Measurements from ENCODE around the gene RPS2.
"Not testable (repeated sequence)": the region's sequence is repeated elsewhere in the genome, so short reads cannot be mapped to it uniquely, and the experiment has no call there.

Gene RPS2

GRCh38 chr16:1964506-1965395, at the start of gene RPS2:
Gene RPS2 (minus strand): TSS chr16:1964826. CDS start chr16:1964625, 201 bp downstream.
- Histone ChIP-seq H3K4me3 (ENCODE audit: low read depth, low read length) (peak within 1 kb of the TSS; percentile 98), H3K27me3 (ENCODE audit: control insufficient read depth, insufficient read depth, low read length) (no peaks in the 10 kb centered on the region), H3K9ac (ENCODE audit: low read length) (peak within 1 kb of the TSS; percentile 98), H3K4me1 (ENCODE audit: control insufficient read depth, insufficient read depth, low read length) (peaks cover 14% of the 10 kb centered on the region), H3K36me3 (ENCODE audit: control insufficient read depth, insufficient read depth, low read length) (peaks cover 32% of the 10 kb centered on the region), H3K9me3 (ENCODE audit: control insufficient read depth, insufficient read depth, low read depth, low read length) (no peaks in the 10 kb centered on the region), H3K27ac (ENCODE audit: low read depth, low read length) (peak within 1 kb of the TSS; percentile 98)

DNA sequence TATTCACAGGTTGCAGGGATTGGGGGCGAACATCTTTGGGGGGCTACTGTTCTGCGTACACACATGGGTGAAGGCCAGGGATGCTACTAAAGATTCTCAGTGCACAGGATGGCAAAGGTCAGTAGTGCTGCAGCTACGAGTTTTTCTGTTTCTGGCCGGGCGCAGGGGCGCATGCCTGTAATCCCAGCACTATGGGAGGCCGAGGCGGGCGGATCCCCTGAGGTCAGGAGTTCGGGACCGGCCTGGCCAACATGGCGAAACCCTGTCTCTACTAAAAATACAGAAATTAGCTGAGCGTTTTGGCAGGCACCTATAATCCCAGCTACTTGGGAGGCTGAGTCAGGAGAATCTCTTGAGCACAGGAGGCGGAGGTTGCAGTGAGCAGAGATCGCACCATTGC, 48.9 kb upstream of the RPS2 start:
- Histone ChIP-seq H3K4me3 (ENCODE audit: low read depth, low read length) (no peak overlapping the region), H3K36me3 (ENCODE audit: control insufficient read depth, insufficient read depth, low read length) (no peaks in the 10 kb centered on the region), H3K27me3 (ENCODE audit: control insufficient read depth, insufficient read depth, low read length) (peaks cover 13% of the 10 kb centered on the region), H3K9ac (ENCODE audit: low read length) (no peak overlapping the region), H3K4me1 (ENCODE audit: control insufficient read depth, insufficient read depth, low read length) (peaks cover 11% of the 10 kb centered on the region), H3K27ac (ENCODE audit: low read depth, low read length) (no peak overlapping the region), H3K9me3 (ENCODE audit: control insufficient read depth, insufficient read depth, low read depth, low read length) (no peaks in the 10 kb centered on the region)

- H3K27me3 ChIP-seq (ENCODE audit: control insufficient read depth, insufficient read depth, low read length); H3K9ac ChIP-seq (ENCODE audit: low read length); H3K36me3 ChIP-seq (ENCODE audit: control insufficient read depth, insufficient read depth, low read length); H3K9me3 ChIP-seq (ENCODE audit: control insufficient read depth, insufficient read depth, low read depth, low read length); H3K4me3 ChIP-seq (ENCODE audit: low read depth, low read length); H3K27ac ChIP-seq (ENCODE audit: low read depth, low read length): not testable (repeated sequence)
- H3K4me1 ChIP-seq (ENCODE audit: control insufficient read depth, insufficient read depth, low read length), result peaks cover 24% of the 10 kb centered on the region
These were observed 47.1 kb upstream of the RPS2 start for GRCh38 chr16:2011726-2012125.

GRCh38 chr16:2009791-2010510, 45.3 kb upstream of the RPS2 start, which contains the start of gene ZNF598:
Gene ZNF598 (minus strand): TSS chr16:2009821.
- Histone ChIP-seq H3K27me3 (ENCODE audit: control insufficient read depth, insufficient read depth, low read length) (no peaks in the 10 kb centered on the region), H3K36me3 (ENCODE audit: control insufficient read depth, insufficient read depth, low read length) (peaks cover 11% of the 10 kb centered on the region), H3K4me1 (ENCODE audit: control insufficient read depth, insufficient read depth, low read length) (peaks cover 36% of the 10 kb centered on the region), H3K27ac (ENCODE audit: low read depth, low read length) (peak within 1 kb of the TSS; percentile 82; the same call in 1 of the 2 replicates), H3K9me3 (ENCODE audit: control insufficient read depth, insufficient read depth, low read depth, low read length) (no peaks in the 10 kb centered on the region), H3K4me3 (ENCODE audit: low read depth, low read length) (peak within 1 kb of the TSS; percentile 82), H3K9ac (ENCODE audit: low read length) (peak within 1 kb of the TSS; percentile 88)

DNA sequence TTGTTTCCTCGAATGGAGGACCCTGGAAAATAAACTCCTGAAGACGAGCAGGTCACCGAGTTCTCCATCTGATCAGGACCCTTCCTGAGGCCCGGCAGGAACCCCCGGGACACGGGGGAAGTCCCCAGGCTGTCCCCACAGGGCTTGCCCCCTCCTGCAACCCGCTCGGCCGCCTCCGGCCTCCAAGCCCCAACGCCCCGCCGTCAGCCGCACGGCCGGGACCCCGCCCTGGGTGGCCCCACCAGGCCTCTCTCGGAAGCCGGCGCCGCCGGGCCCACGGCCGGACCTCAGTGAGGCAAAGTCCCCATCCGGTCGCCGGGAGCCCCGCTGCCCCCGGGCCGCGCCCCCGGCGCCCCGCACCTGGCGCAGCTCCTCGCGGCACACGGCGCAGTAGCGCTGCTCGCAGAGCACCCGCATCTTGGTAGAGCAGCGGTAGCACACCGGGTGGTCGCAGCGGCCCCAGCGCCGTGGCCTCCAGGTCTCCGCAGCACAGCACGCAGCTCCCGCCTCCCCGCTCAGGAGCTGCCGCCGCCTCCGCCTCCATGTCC, 44.6 kb upstream of the RPS2 start:
- Histone ChIP-seq H3K9ac (ENCODE audit: low read length) (peak overlapping the region; percentile 87), H3K9me3 (ENCODE audit: control insufficient read depth, insufficient read depth, low read depth, low read length) (no peaks in the 10 kb centered on the region), H3K4me1 (ENCODE audit: control insufficient read depth, insufficient read depth, low read length) (peaks cover 43% of the 10 kb centered on the region), H3K27ac (ENCODE audit: low read depth, low read length) (peak overlapping the region; percentile 82; the same call in 1 of the 2 replicates), H3K4me3 (ENCODE audit: low read depth, low read length) (peak overlapping the region; percentile 76), H3K27me3 (ENCODE audit: control insufficient read depth, insufficient read depth, low read length) (no peaks in the 10 kb centered on the region), H3K36me3 (ENCODE audit: control insufficient read depth, insufficient read depth, low read length) (peaks cover 11% of the 10 kb centered on the region)

DNA sequence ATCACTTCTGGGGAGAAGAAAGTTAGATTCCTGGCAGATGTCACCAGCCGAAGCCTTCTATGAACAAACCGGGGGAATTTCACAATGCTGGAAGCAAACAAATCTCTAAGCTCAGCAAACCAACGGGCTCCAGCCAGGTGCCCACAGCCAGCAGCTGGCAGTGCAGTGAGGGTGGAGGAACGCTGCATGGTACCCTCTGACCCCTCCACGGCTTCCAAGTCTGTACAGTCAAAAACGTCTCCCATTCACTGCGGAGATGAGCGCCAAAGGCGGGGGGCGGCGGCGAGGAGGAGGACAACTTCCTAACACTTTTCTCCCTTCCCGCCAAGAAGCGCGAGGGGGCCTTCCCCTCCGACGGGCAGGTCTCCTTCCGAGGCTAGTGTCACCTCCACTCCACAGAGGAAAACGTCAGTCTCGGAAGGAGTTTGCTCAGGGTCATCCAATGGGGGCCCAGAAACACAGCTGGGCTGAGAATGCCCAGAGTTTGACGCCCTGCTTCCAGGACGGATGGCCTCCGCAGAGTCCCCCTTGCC, 44.1 kb upstream of the RPS2 start:
- Histone ChIP-seq H3K9me3 (ENCODE audit: control insufficient read depth, insufficient read depth, low read depth, low read length) (no peaks in the 10 kb centered on the region), H3K4me3 (ENCODE audit: low read depth, low read length) (peak overlapping the region; percentile 76), H3K36me3 (ENCODE audit: control insufficient read depth, insufficient read depth, low read length) (peaks cover 11% of the 10 kb centered on the region), H3K27ac (ENCODE audit: low read depth, low read length) (peak overlapping the region; percentile 82; the same call in 1 of the 2 replicates), H3K27me3 (ENCODE audit: control insufficient read depth, insufficient read depth, low read length) (no peaks in the 10 kb centered on the region), H3K4me1 (ENCODE audit: control insufficient read depth, insufficient read depth, low read length) (peaks cover 46% of the 10 kb centered on the region), H3K9ac (ENCODE audit: low read length) (peak overlapping the region; percentile 87)

GRCh38 chr16:2008009-2008526, 43.4 kb upstream of the RPS2 start:
- Histone ChIP-seq H3K36me3 (ENCODE audit: control insufficient read depth, insufficient read depth, low read length) (peaks cover 17% of the 10 kb centered on the region), H3K9me3 (ENCODE audit: control insufficient read depth, insufficient read depth, low read depth, low read length) (no peaks in the 10 kb centered on the region), H3K4me1 (ENCODE audit: control insufficient read depth, insufficient read depth, low read length) (peaks cover 50% of the 10 kb centered on the region), H3K27me3 (ENCODE audit: control insufficient read depth, insufficient read depth, low read length) (no peaks in the 10 kb centered on the region), H3K4me3 (ENCODE audit: low read depth, low read length) (peak overlapping the region; percentile 76), H3K9ac (ENCODE audit: low read length) (no peak overlapping the region), H3K27ac (ENCODE audit: low read depth, low read length) (no peak overlapping the region; the same call in 1 of the 2 replicates)

DNA sequence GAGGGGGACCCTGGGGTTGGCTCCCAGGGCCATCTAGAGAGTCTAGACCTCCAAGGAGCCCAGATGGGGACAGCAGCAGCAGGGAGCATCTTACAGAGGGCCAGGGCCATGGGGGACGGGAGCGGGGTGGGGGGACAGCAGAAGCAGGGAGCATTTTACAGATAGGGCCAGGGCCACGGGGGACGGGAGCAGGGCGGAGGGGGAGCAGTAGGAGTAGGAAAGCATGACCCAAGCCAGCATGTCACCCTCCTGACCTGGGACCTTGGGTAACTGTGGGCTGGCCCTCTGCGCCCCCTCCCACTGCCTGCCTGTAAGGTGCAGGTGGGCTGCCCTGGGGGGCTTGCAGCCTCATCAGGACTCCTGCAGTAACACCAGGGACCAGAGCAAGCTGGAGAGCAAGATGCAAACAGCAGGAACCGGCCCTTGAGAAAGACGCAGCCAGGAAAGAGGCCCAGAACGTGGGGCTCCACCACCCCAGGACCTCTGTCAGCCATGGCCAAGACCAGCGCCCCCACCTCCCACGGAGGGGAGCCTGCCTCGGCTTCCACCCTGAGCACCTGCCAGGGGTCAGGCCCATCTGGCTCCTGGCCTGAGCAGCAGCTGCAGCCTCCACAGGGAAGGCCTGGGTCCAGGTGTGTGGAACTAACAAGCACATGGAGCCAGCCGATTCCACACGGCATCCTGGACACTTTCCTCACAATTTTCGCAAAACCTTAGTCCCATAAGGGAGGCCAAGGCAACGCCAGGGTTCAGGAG, 42.6 kb upstream of the RPS2 start:
- peaks cover 25% of the 10 kb centered on the region for H3K36me3 ChIP-seq (ENCODE audit: control insufficient read depth, insufficient read depth, low read length)
- no peak overlapping the region for H3K27ac ChIP-seq (ENCODE audit: low read depth, low read length)
- no peaks in the 10 kb centered on the region for H3K27me3 ChIP-seq (ENCODE audit: control insufficient read depth, insufficient read depth, low read length)
- no peaks in the 10 kb centered on the region for H3K9me3 ChIP-seq (ENCODE audit: control insufficient read depth, insufficient read depth, low read depth, low read length)
- no peak overlapping the region for H3K9ac ChIP-seq (ENCODE audit: low read length)
- H3K4me1 ChIP-seq (ENCODE audit: control insufficient read depth, insufficient read depth, low read length), result peaks cover 50% of the 10 kb centered on the region
- H3K4me3 ChIP-seq (ENCODE audit: low read depth, low read length), result 0 out of 2 replicates have a peak overlapping the region, but pooled peaks have one; percentile 15

DNA sequence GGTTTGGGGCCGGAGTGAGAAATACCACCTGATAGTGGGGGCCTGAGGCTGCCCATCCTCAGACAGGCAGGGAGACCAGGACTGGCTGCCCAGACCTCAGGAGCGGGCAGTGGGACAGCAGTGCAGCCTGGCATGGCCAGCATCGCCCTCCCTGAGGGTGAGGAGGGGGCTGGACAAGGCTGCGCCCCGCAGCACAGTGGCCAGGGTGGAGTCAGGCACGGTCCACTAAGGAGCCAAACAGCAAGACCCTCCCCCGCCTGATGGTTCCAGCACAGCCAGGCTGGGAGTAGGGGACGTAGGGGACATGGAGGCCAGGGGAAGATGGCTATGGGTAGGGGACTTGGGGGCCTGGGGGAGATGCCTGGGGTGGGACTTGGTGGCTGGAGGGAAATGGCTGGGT, 41.7 kb upstream of the RPS2 start:
- Histone ChIP-seq H3K9me3 (ENCODE audit: control insufficient read depth, insufficient read depth, low read depth, low read length) (no peaks in the 10 kb centered on the region), H3K36me3 (ENCODE audit: control insufficient read depth, insufficient read depth, low read length) (peaks cover 34% of the 10 kb centered on the region), H3K4me1 (ENCODE audit: control insufficient read depth, insufficient read depth, low read length) (peaks cover 50% of the 10 kb centered on the region), H3K27me3 (ENCODE audit: control insufficient read depth, insufficient read depth, low read length) (no peaks in the 10 kb centered on the region), H3K9ac (ENCODE audit: low read length) (no peak overlapping the region), H3K27ac (ENCODE audit: low read depth, low read length) (no peak overlapping the region), H3K4me3 (ENCODE audit: low read depth, low read length) (no peak overlapping the region)

- Histone ChIP-seq H3K9ac (ENCODE audit: low read length) (no peak overlapping the region), H3K27me3 (ENCODE audit: control insufficient read depth, insufficient read depth, low read length) (no peaks in the 10 kb centered on the region), H3K4me3 (ENCODE audit: low read depth, low read length) (no peak overlapping the region), H3K9me3 (ENCODE audit: control insufficient read depth, insufficient read depth, low read depth, low read length) (no peaks in the 10 kb centered on the region), H3K27ac (ENCODE audit: low read depth, low read length) (no peak overlapping the region), H3K36me3 (ENCODE audit: control insufficient read depth, insufficient read depth, low read length) (peaks cover 41% of the 10 kb centered on the region), H3K4me1 (ENCODE audit: control insufficient read depth, insufficient read depth, low read length) (peaks cover 50% of the 10 kb centered on the region)
These were observed 41.0 kb upstream of the RPS2 start for GRCh38 chr16:2005646-2006045.
